ENCODE measurements around the gene RPS8.
"Not testable (repeated sequence)": the region's sequence is repeated elsewhere in the genome, so short reads cannot be mapped to it uniquely, and the experiment has no call there.

RPS8 gene

GRCh38 chr1:44775078-44775929, at the start of gene RPS8:
TSS of gene RPS8 (plus strand) at chr1:44775540. CDS start at chr1:44775597, 57 bp downstream.
- peak; percentile 81 for DNase-seq (ENCODE audit: low spot score)

GRCh38 chr1:44730741-44731512, 44.4 kb upstream of the RPS8 start, which contains the start of gene RNU5D-1:
TSS of gene RNU5D-1 (minus strand) at chr1:44731170.
- DNase-seq (ENCODE audit: low spot score), result peak; percentile 90

GRCh38 chr1:44733365-44733764, 42.0 kb upstream of the RPS8 start:
- no peak for DNase-seq (ENCODE audit: low spot score)

- DNase-seq (ENCODE audit: low spot score), result no peak
These were observed 41.6 kb upstream of the RPS8 start for GRCh38 chr1:44733784-44734183.

GRCh38 chr1:44735992-44736391, 39.3 kb upstream of the RPS8 start:
- no peak for DNase-seq (ENCODE audit: low spot score)

GRCh38 chr1:44738953-44739306, 36.4 kb upstream of the RPS8 start:
- DNase-seq (ENCODE audit: low spot score), result not testable (repeated sequence)

GRCh38 chr1:44739307-44740178, 35.8 kb upstream of the RPS8 start, which contains the start of gene KIF2C:
TSS of gene KIF2C (plus strand) at chr1:44739837. CDS start at chr1:44739933, 96 bp downstream.
- DNase-seq (ENCODE audit: low spot score), result peak; percentile 96

GRCh38 chr1:44740179-44740617, 35.1 kb upstream of the RPS8 start:
- DNase-seq (ENCODE audit: low spot score), result no peak

- no peak for DNase-seq (ENCODE audit: low spot score)
These were observed 32.1 kb upstream of the RPS8 start for GRCh38 chr1:44743211-44743610.

- DNase-seq (ENCODE audit: low spot score), result no peak
These were observed 27.5 kb upstream of the RPS8 start for GRCh38 chr1:44747878-44748277.

- DNase-seq (ENCODE audit: low spot score), result no peak
These were observed 17.9 kb upstream of the RPS8 start for GRCh38 chr1:44757420-44757819.

- DNase-seq (ENCODE audit: low spot score), result no peak
These were observed 16.3 kb upstream of the RPS8 start for GRCh38 chr1:44759077-44759476.

GRCh38 chr1:44760876-44761275, 14.5 kb upstream of the RPS8 start:
- DNase-seq (ENCODE audit: low spot score), result no peak

- DNase-seq (ENCODE audit: low spot score), result not testable (repeated sequence)
These were observed 8.9 kb upstream of the RPS8 start for GRCh38 chr1:44766421-44766820.

- DNase-seq (ENCODE audit: low spot score), result no peak
These were observed 790 bp downstream of the RPS8 start for GRCh38 chr1:44775930-44776729.

- DNase-seq (ENCODE audit: low spot score), result no peak
These were observed 1.4 kb downstream of the RPS8 start for GRCh38 chr1:44776730-44777068.

- no peak for DNase-seq (ENCODE audit: low spot score)
These were observed 2.2 kb downstream of the RPS8 start for GRCh38 chr1:44777547-44777946.

GRCh38 chr1:44777969-44778635, 2.8 kb downstream of the RPS8 start:
- no peak for DNase-seq (ENCODE audit: low spot score)

- DNase-seq (ENCODE audit: low spot score), result no peak
These were observed 3.6 kb downstream of the RPS8 start for GRCh38 chr1:44778705-44779576.
